HEK293 (cell line): ENCODE results near the gene ITGA3.

Source experiments
- CTCF ChIA-PET: fragments of 350-600 bp; formaldehyde crosslinking; extraction: SDS; loops from one replicate; lab custom pipeline; 2021; ENCODE audit warnings: antibody characterized with exemption; lab: Yijun Ruan, JAX
- POLR2A ChIA-PET: fragments of 300-600 bp; formaldehyde crosslinking; extraction: SDS; loops from one replicate; lab custom pipeline; 2020; ENCODE audit warnings: antibody characterized with exemption, inconsistent platforms; lab: Yijun Ruan, JAX
- H3K27ac ChIP-seq: fragments of 200-500 bp; sonication (Bioruptor generic); 2 replicates; pipeline ENCODE4 v1.5.1; 2014; ENCODE audit warnings: low read depth, low read length, control low read depth, inconsistent platforms; ENCODE audit errors: extremely low read depth
- H3K36me3 ChIP-seq, 2 experiments: fragments of 200-500 bp in 1 of 2; sonication (Bioruptor generic) in 1 of 2; 1 replicate in 1 of 2; 2 replicates in 1 of 2; pipeline ENCODE4 v1.5.1; 2014 to 2017; ENCODE audit warnings: inconsistent platforms in 2 of 2, low read length in 2 of 2; ENCODE audit not compliant: control insufficient read depth in 2 of 2, insufficient read depth in 1 of 2
- H3K4me1 ChIP-seq: fragments of 200-500 bp; sonication (Bioruptor generic); 2 replicates; pipeline ENCODE4 v1.5.1; 2014; ENCODE audit warnings: mild to moderate bottlenecking, low read length, inconsistent platforms; ENCODE audit not compliant: control insufficient read depth, insufficient read depth
- H3K4me3 ChIP-seq: 2 replicates; pipeline ENCODE4 v1.5.1; 2011; ENCODE audit warnings: low read depth, mild to moderate bottlenecking, control low read depth, low read length, moderate library complexity
- H3K9me3 ChIP-seq: fragments of 200-500 bp; sonication (Bioruptor generic); 2 replicates; pipeline ENCODE4 v1.5.1; 2014; ENCODE audit warnings: low read depth, low read length, inconsistent platforms; ENCODE audit not compliant: control insufficient read depth, insufficient read depth
- BCL11A ChIP-seq: fragments of 450-650 bp; formaldehyde crosslinking; IDR thresholded peaks from 2 replicates; pipeline ENCODE4 v1.5.1; 2016; ENCODE audit warnings: low read depth, missing biosample characterization, missing genetic modification characterization
- BCL11B ChIP-seq: fragments of 450-650 bp; formaldehyde crosslinking; IDR thresholded peaks from 2 replicates; pipeline ENCODE4 v1.5.1; 2016; ENCODE audit warnings: low read depth, missing biosample characterization, missing genetic modification characterization
- ELK4 ChIP-seq: IDR thresholded peaks from 2 replicates; pipeline ENCODE4 v1.6.1; 2011; ENCODE audit warnings: mild to moderate bottlenecking, low read depth, low read length, borderline replicate concordance
- HOXC10 ChIP-seq: sonication (generic); formaldehyde crosslinking; IDR thresholded peaks from 2 replicates; pipeline ENCODE4 v1.8.1; 2023; ENCODE audit warnings: mild to moderate bottlenecking, missing genetic modification reagents
- REPIN1 ChIP-seq: fragments of 450-650 bp; formaldehyde crosslinking; IDR thresholded peaks from 2 replicates; pipeline ENCODE4 v1.5.1; 2017; ENCODE audit warnings: missing biosample characterization, missing genetic modification characterization, low read depth
- SCRT1 ChIP-seq: fragments of 450-650 bp; formaldehyde crosslinking; IDR thresholded peaks from 2 replicates; pipeline ENCODE4 v1.5.1; 2016; ENCODE audit warnings: missing biosample characterization, missing genetic modification characterization, borderline replicate concordance
- SCRT2 ChIP-seq: fragments of 450-650 bp; formaldehyde crosslinking; IDR thresholded peaks from 2 replicates; pipeline ENCODE4 v1.5.1; 2016; ENCODE audit warnings: missing biosample characterization, missing genetic modification characterization
- SP7 ChIP-seq: fragments of 450-650 bp; formaldehyde crosslinking; IDR thresholded peaks from 2 replicates; pipeline ENCODE4 v1.5.1; 2016; ENCODE audit warnings: missing biosample characterization, missing genetic modification characterization
- ZBTB17 ChIP-seq: fragments of 450-650 bp; formaldehyde crosslinking; IDR thresholded peaks from 2 replicates; pipeline ENCODE4 v1.5.1; 2016; ENCODE audit warnings: missing biosample characterization, missing genetic modification characterization
- ZBTB26 ChIP-seq: fragments of 450-650 bp; formaldehyde crosslinking; optimal IDR thresholded peaks from 2 replicates; pipeline ENCODE3; 2016; ENCODE audit warnings: missing biosample characterization, mild to moderate bottlenecking, missing genetic modification characterization
- ZNF138 ChIP-seq: fragments of 450-650 bp; formaldehyde crosslinking; IDR thresholded peaks from 2 replicates; pipeline ENCODE4 v1.5.1; 2016; ENCODE audit warnings: missing biosample characterization, missing genetic modification characterization, borderline replicate concordance
- ZNF146 ChIP-seq: fragments of 450-650 bp; formaldehyde crosslinking; IDR thresholded peaks from 2 replicates; pipeline ENCODE4 v1.5.1; 2016; ENCODE audit warnings: missing biosample characterization, missing genetic modification characterization
- ZNF202 ChIP-seq: fragments of 450-650 bp; formaldehyde crosslinking; IDR thresholded peaks from 2 replicates; pipeline ENCODE4 v1.5.1; 2016; ENCODE audit warnings: missing biosample characterization, missing genetic modification characterization, borderline replicate concordance
- ZNF221 ChIP-seq: fragments of 450-650 bp; formaldehyde crosslinking; IDR thresholded peaks from 2 replicates; pipeline ENCODE4 v1.5.1; 2017; ENCODE audit warnings: missing biosample characterization, missing genetic modification characterization, borderline replicate concordance
- ZNF324 ChIP-seq: fragments of 450-650 bp; formaldehyde crosslinking; IDR thresholded peaks from 2 replicates; pipeline ENCODE4 v1.5.1; 2016; ENCODE audit warnings: missing biosample characterization, missing genetic modification characterization
- ZNF341 ChIP-seq: fragments of 450-650 bp; formaldehyde crosslinking; IDR thresholded peaks from 2 replicates; pipeline ENCODE4; 2016; ENCODE audit warnings: low read depth, missing biosample characterization, missing genetic modification characterization
- ZNF423 ChIP-seq: fragments of 450-650 bp; formaldehyde crosslinking; IDR thresholded peaks from 2 replicates; pipeline ENCODE4 v1.5.1; 2016; ENCODE audit warnings: missing biosample characterization, missing genetic modification characterization
- ZNF514 ChIP-seq: fragments of 450-650 bp; formaldehyde crosslinking; IDR thresholded peaks from 2 replicates; pipeline ENCODE4 v1.5.1; 2016; ENCODE audit warnings: missing biosample characterization, missing genetic modification characterization
- ZNF529 ChIP-seq: fragments of 450-650 bp; formaldehyde crosslinking; IDR thresholded peaks from 2 replicates; pipeline ENCODE4 v1.5.1; 2017; ENCODE audit warnings: missing genetic modification characterization, missing biosample characterization; ENCODE audit not compliant: insufficient replicate concordance
- ZNF548 ChIP-seq: fragments of 450-650 bp; formaldehyde crosslinking; IDR thresholded peaks from 2 replicates; pipeline ENCODE4 v1.5.1; 2016; ENCODE audit warnings: missing biosample characterization, missing genetic modification characterization
- ZNF658 ChIP-seq: fragments of 450-650 bp; formaldehyde crosslinking; IDR thresholded peaks from 2 replicates; pipeline ENCODE4; 2016; ENCODE audit warnings: missing biosample characterization, missing genetic modification characterization
- ZNF76 ChIP-seq: fragments of 450-650 bp; formaldehyde crosslinking; IDR thresholded peaks from 2 replicates; pipeline ENCODE4; 2016; ENCODE audit warnings: low read depth, missing biosample characterization, missing genetic modification characterization, borderline replicate concordance
- ZNF837 ChIP-seq: fragments of 450-650 bp; formaldehyde crosslinking; IDR thresholded peaks from 2 replicates; pipeline ENCODE4 v1.5.1; 2016; ENCODE audit warnings: missing biosample characterization, missing genetic modification characterization
- ZSCAN16 ChIP-seq: fragments of 450-650 bp; formaldehyde crosslinking; IDR thresholded peaks from 2 replicates; pipeline ENCODE4 v1.5.1; 2016; ENCODE audit warnings: missing biosample characterization, missing genetic modification characterization
- ZSCAN18 ChIP-seq: fragments of 450-650 bp; formaldehyde crosslinking; IDR thresholded peaks from 2 replicates; pipeline ENCODE4 v1.5.1; 2016; ENCODE audit warnings: missing biosample characterization, missing genetic modification characterization
- ZSCAN4 ChIP-seq: fragments of 450-650 bp; formaldehyde crosslinking; IDR thresholded peaks from 2 replicates; pipeline ENCODE4 v1.5.1; 2017; ENCODE audit warnings: missing biosample characterization, missing genetic modification characterization

ITGA3 gene

GRCh38 chr17:50103252-50103651 lies 47.3 kb downstream of the ITGA3 start:
- POLR2A ChIA-PET: interaction anchor here (1.0 kb wide), 1 partner anchor 9 kb away, joined by 4 read pairs; no protein-coding TSS in a partner anchor
- CTCF ChIA-PET: interaction anchor here (0.7 to 4.0 kb wide), 4 partner anchors 9 to 105 kb away, joined by 3 to 31 read pairs (median 12); partner anchors contain the start of gene PDK2

GRCh38 chr17:50103941-50104340 lies 48.0 kb downstream of the ITGA3 start:
- ChIA-PET CTCF (interaction anchor here (0.6 to 4.0 kb wide), 4 partner anchors 10 to 66 kb away, joined by 3 to 31 read pairs (median 12); partner anchors contain the start of gene PDK2), POLR2A (no interaction called here)
- Histone ChIP-seq H3K36me3 (peaks cover 6 to 68% of the 10 kb centered on the region in 2 experiments; a peak in 2 of 3 replicates), H3K27ac (no peak overlapping the region), H3K4me1 (peaks cover 7% of the 10 kb centered on the region), H3K4me3 (no peak overlapping the region), H3K9me3 (no peaks in the 10 kb centered on the region)
- TF ChIP-seq ZSCAN18: no peak
- TF ChIP-seq SCRT1 (tag by site-specific recombination): no peak
- no peak for TF ChIP-seq ZNF658 (tag by site-specific recombination)
- TF ChIP-seq SCRT2 (tag by site-specific recombination): no peak
- no peak for TF ChIP-seq ZNF837 (tag by site-specific recombination)
- no peak for TF ChIP-seq ZBTB17 (tag by site-specific recombination)
- TF ChIP-seq BCL11A (tag by site-specific recombination): no peak
- no peak for TF ChIP-seq ZNF529 (tag by site-specific recombination)

More at GRCh38 chr17:50103252-50103651, 47.3 kb downstream of the ITGA3 start:
- peaks cover 6 to 68% of the 10 kb centered on the region in 2 experiments; a peak in 2 of 3 replicates for H3K36me3 ChIP-seq
- H3K27ac ChIP-seq: no peak overlapping the region
- H3K4me1 ChIP-seq: peaks cover 7% of the 10 kb centered on the region
- no peak overlapping the region for H3K4me3 ChIP-seq
- TF ChIP-seq ZSCAN16 (tag by site-specific recombination) (no peak), ZNF146 (tag by site-specific recombination) (no peak), SP7 (tag by site-specific recombination) (no peak), ZNF514 (tag by site-specific recombination) (no peak), ZNF202 (no peak), ELK4 (no peak), ZNF423 (tag by site-specific recombination) (no peak), ZSCAN18 (no peak), REPIN1 (tag by site-specific recombination) (no peak), BCL11B (tag by site-specific recombination) (no peak), ZNF341 (tag by site-specific recombination) (no peak), ZBTB26 (tag by site-specific recombination) (no peak), ZNF76 (tag by site-specific recombination) (no peak), HOXC10 (CRISPR knock-in tag) (no peak), ZNF324 (tag by site-specific recombination) (no peak), ZSCAN4 (tag by site-specific recombination) (no peak), ZNF548 (tag by site-specific recombination) (no peak), ZNF221 (tag by site-specific recombination) (no peak), ZNF138 (no peak)
- TF ChIP-seq, all 188 proteins: peak for 0
- no peaks in the 10 kb centered on the region for H3K9me3 ChIP-seq
